ENCODE results near the gene SLC16A3. TPM values are rescaled to one million over a fixed set of nuclear protein-coding genes. Genes with fewer than 3 reads are reported as not detected.
A peak's percentile ranks its signal among the peaks of the same experiment; 100 is the strongest.

The SLC16A3 gene
- total and polyA plus RNA-seq, 2 donors from 2014 or later: 28.8 to 85.7 TPM

DNA sequence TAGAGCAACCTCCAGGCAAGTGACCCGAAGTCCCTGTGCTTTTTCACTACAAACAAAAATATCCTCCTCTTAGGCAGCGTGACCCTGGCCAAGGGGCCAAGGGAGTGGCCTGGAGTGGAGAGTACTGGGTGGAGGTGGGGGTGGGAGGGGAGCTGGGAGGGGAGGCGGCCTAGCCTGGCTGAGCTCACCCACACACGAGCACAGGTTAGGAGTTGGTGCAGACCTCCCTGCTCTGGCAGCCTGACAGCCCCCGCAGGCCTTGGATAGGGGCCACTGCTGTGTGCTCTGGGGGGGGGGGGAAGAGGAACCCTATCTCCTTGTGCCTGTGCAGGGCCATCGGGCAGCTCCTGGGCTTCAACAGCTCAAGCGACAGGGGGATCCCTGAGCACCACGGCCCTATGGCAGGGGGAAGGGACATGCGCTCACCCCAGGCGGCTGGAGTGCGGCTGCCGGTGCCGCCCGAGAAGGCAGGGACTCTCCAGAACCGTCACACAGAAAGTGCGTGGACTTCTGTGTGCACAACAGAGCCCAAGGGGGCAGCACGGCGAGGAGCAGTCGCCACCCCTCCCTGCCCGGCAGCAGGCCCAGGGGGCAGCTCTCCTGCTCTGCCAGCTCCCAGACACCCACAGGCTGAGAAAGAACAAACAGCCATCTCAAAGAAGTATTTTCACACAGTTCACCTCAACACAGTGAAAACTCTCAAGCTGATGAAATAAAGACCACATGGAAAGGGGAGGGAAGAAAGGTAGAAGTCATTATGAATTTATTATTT, 13.3 kb downstream of the SLC16A3 start:
- Histone ChIP-seq H3K27me3 (ENCODE audit: control insufficient read depth, insufficient read depth, low read length) (no peaks in the 10 kb centered on the region), H3K4me1 (ENCODE audit: control insufficient read depth in 2 of 3, insufficient read depth in 2 of 3, low read depth in 1 of 3, low read length in 3 of 3) (peaks cover 0 to 61% (median 34%) of the 10 kb centered on the region in 3 donors), H3K36me3 (ENCODE audit: control insufficient read depth in 2 of 3, insufficient read depth in 3 of 3, low read length in 3 of 3) (peaks cover 4 to 44% (median 33%) of the 10 kb centered on the region in 3 donors), H3K4me3 (ENCODE audit: low read length in 3 of 3) (no peak overlapping the region), H3K9me3 (ENCODE audit: control insufficient read depth in 2 of 3, insufficient read depth in 1 of 3, low read length in 3 of 3) (no peaks in the 10 kb centered on the region), H3K9ac (ENCODE audit: low read length in 3 of 3) (peak overlapping the region in 1 of 3 donors; percentile 33), H3K27ac (ENCODE audit: low read depth in 2 of 2, low read length in 2 of 2) (peak overlapping the region; percentile 74 to 89)
- DNase-seq (peak in 4 of 5 donors; percentile 37 to 85 (median 64)), FAIRE-seq (no peak)
- intact Hi-C loops (cut with DNase I): no loop called here
- TF ChIP-seq, protein P1, sequence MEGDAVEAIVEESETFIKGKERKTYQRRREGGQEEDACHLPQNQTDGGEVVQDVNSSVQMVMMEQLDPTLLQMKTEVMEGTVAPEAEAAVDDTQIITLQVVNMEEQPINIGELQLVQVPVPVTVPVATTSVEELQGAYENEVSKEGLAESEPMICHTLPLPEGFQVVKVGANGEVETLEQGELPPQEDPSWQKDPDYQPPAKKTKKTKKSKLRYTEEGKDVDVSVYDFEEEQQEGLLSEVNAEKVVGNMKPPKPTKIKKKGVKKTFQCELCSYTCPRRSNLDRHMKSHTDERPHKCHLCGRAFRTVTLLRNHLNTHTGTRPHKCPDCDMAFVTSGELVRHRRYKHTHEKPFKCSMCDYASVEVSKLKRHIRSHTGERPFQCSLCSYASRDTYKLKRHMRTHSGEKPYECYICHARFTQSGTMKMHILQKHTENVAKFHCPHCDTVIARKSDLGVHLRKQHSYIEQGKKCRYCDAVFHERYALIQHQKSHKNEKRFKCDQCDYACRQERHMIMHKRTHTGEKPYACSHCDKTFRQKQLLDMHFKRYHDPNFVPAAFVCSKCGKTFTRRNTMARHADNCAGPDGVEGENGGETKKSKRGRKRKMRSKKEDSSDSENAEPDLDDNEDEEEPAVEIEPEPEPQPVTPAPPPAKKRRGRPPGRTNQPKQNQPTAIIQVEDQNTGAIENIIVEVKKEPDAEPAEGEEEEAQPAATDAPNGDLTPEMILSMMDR (IDR thresholded peaks at IDR 0.05; ENCODE audit: borderline replicate concordance, extremely low read depth, insufficient read depth): no peak

DNA sequence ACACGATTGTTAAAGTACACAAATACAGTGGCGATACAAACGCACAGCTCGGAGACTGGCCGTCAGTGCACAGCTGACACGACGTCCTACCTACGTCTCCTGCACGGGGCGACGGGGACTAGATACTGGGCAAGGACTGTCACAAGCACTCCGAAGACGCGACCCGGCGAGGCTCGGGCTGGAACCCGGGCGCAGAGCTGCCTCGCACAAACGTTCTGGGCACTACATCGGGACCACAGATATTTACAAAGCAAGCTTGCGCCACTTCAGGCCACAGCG, 13.8 kb downstream of the SLC16A3 start:
- Histone ChIP-seq H3K9ac (ENCODE audit: low read length in 3 of 3) (peak overlapping the region in 1 of 3 donors; percentile 29), H3K4me3 (ENCODE audit: low read length in 3 of 3) (no peak overlapping the region), H3K9me3 (ENCODE audit: control insufficient read depth in 2 of 3, insufficient read depth in 1 of 3, low read length in 3 of 3) (no peaks in the 10 kb centered on the region), H3K27ac (ENCODE audit: low read depth in 2 of 2, low read length in 2 of 2) (peak overlapping the region in 1 of 2 donors; percentile 38), H3K36me3 (ENCODE audit: control insufficient read depth in 2 of 3, insufficient read depth in 3 of 3, low read length in 3 of 3) (peaks cover 4 to 50% (median 37%) of the 10 kb centered on the region in 3 donors), H3K4me1 (ENCODE audit: control insufficient read depth in 2 of 3, insufficient read depth in 2 of 3, low read depth in 1 of 3, low read length in 3 of 3) (peaks cover 0 to 62% (median 34%) of the 10 kb centered on the region in 3 donors), H3K27me3 (ENCODE audit: control insufficient read depth, insufficient read depth, low read length) (no peaks in the 10 kb centered on the region)
- FAIRE-seq (no peak), DNase-seq (peak in 1 of 5 donors; percentile 73)
- TF ChIP-seq, protein P1 (IDR thresholded peaks at IDR 0.05; ENCODE audit: borderline replicate concordance, extremely low read depth, insufficient read depth): no peak
- intact Hi-C loops (cut with DNase I): no loop called here

DNA sequence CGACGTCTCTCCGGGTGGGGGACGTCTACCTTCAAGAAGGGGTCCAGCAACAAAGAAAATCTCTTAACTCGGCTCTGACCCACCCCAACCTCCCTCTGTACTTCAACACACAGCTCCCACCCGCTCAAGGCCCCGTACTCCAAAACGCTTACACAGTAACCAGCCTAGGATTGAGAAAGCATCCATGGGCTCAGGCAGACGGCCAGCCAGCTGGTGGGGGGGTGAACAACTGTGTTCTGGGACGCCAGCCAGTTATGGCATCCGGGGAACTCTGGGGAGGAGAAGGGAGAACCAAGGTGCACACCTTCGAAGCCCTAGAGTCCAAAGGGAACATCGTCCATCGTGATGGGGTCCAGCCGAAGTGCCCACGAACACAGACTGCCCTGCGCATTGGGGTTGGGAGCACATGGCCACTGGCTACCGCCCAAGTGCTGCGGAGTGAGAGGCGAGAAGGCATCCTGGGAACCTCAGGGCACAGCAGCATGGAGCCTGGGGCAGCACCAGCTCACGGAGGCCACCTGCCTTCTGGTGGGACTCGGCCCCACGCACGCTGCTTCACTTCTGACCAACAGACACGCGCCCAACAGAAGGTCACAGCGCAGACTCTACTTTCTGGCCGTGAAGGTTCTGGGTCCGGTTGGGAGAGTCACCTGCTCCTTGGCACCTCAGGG, 14.3 kb downstream of the SLC16A3 start:
- peak overlapping the region in 1 of 3 donors; percentile 29 for H3K9ac ChIP-seq (ENCODE audit: low read length in 3 of 3)
- TF ChIP-seq, protein P1 (IDR thresholded peaks at IDR 0.05; ENCODE audit: borderline replicate concordance, extremely low read depth, insufficient read depth): no peak
- no peak overlapping the region for H3K4me3 ChIP-seq (ENCODE audit: low read length in 3 of 3)
- no peaks in the 10 kb centered on the region for H3K9me3 ChIP-seq (ENCODE audit: control insufficient read depth in 2 of 3, insufficient read depth in 1 of 3, low read length in 3 of 3)
- DNase-seq (peak in 1 of 5 donors; percentile 91), FAIRE-seq (no peak)
- H3K4me1 ChIP-seq (ENCODE audit: control insufficient read depth in 2 of 3, insufficient read depth in 2 of 3, low read depth in 1 of 3, low read length in 3 of 3): peaks cover 0 to 62% (median 34%) of the 10 kb centered on the region in 3 donors
- peak overlapping the region; percentile 38 to 41 for H3K27ac ChIP-seq (ENCODE audit: low read depth in 2 of 2, low read length in 2 of 2)
- H3K27me3 ChIP-seq (ENCODE audit: control insufficient read depth, insufficient read depth, low read length): no peaks in the 10 kb centered on the region
- peaks cover 4 to 54% (median 41%) of the 10 kb centered on the region in 3 donors for H3K36me3 ChIP-seq (ENCODE audit: control insufficient read depth in 2 of 3, insufficient read depth in 3 of 3, low read length in 3 of 3)
- intact Hi-C loops (cut with DNase I): no loop called here

Data from kidney (tissue), 14 donors.